Thyroid gland (tissue), 4 donors: Measurements from ENCODE around the gene COX7A2. TPM values are rescaled to one million over a fixed set of nuclear protein-coding genes. Genes with fewer than 3 reads are reported as not detected.

Source experiments
- DNase-seq, 2 donors: peaks; one replicate each; pipeline ENCODE4 v3.0.0-alpha.2; 2019
- H3K27ac ChIP-seq, 3 donors: fragments of 200-600 bp; sonication (generic); 1 replicate in 2 of 3; 2 replicates in 1 of 3; pipeline ENCODE4 v1.5.1; 2016 to 2019; ENCODE audit warnings: mild to moderate bottlenecking in 1 of 3, moderate library complexity in 1 of 3
- H3K27me3 ChIP-seq: fragments of 200-600 bp; sonication (generic); one replicate; pipeline ENCODE4 v1.5.1; 2019
- H3K36me3 ChIP-seq, 2 donors: fragments of 200-600 bp; sonication (generic); one replicate each; pipeline ENCODE4 v1.5.1; 2016 to 2019
- H3K4me1 ChIP-seq, 2 donors: fragments of 200-600 bp; sonication (generic); one replicate each; pipeline ENCODE4 v1.5.1; 2017 to 2019
- H3K4me3 ChIP-seq, 3 donors: fragments of 200-600 bp; sonication (generic); replicated peaks in 1 of 3; 1 replicate in 2 of 3; 2 replicates in 1 of 3; pipeline ENCODE4 v1.5.1; 2016; ENCODE audit warnings: mild to moderate bottlenecking in 1 of 3
- H3K9me3 ChIP-seq: fragments of 200-600 bp; sonication (generic); one replicate; pipeline ENCODE4 v1.5.1; 2017
- CTCF ChIP-seq, 6 experiments: fragments of 200-600 bp in 3 of 6; fragments of 450-650 bp in 3 of 6; sonication (generic) in 3 of 6; IDR thresholded peaks; one replicate each; pipeline ENCODE4 v1.5.1; 2016 to 2019; ENCODE audit warnings: antibody characterized with exemption in 6 of 6, mild to moderate bottlenecking in 2 of 6, inconsistent platforms in 1 of 6, moderate library complexity in 1 of 6
- POLR2A ChIP-seq, 2 donors: fragments of 450-650 bp; IDR thresholded peaks; one replicate each; pipeline ENCODE4 v1.6.1; 2017; ENCODE audit warnings: antibody characterized with exemption in 2 of 2, mild to moderate bottlenecking in 2 of 2, moderate library complexity in 1 of 2
- WGBS, 2 donors: methylation state at CpG; one replicate each; pipeline ENCODE4 v1.1.5; 2017; 5-methylcytosine and 5-hydroxymethylcytosine counted together
- intact Hi-C: fragments of 100-400 bp; cut with DNase I; formaldehyde crosslinking; loops from one replicate; pipeline ENCODE4 v1.15.1; 2023
- total RNA-seq, 4 donors: library from RNA; depleted of rRNA; stranded (reverse); fragments of >200 nt; gene quantifications; one replicate each; pipeline ENCODE4 v1.2.3, GENCODE V29; 2016

The COX7A2 gene
- total RNA-seq, 4 donors from 2014 or later = 136 to 578 (median 341) TPM

- Histone ChIP-seq H3K27ac (peak overlapping the region; percentile 80 to 91 (median 82)), H3K4me1 (peaks cover 16 to 22% of the 10 kb centered on the region in 2 donors), H3K9me3 (no peaks in the 10 kb centered on the region), H3K27me3 (no peaks in the 10 kb centered on the region), H3K36me3 (peaks cover 2 to 10% of the 10 kb centered on the region in 2 donors), H3K4me3 (peak overlapping the region; percentile 68 to 91 (median 83))
- no peak for TF ChIP-seq CTCF (IDR thresholded peaks at IDR 0.05)
- no peak for TF ChIP-seq POLR2A (IDR thresholded peaks at IDR 0.05)
- no peak for DNase-seq
- WGBS, 2 donors = 18 to 21% methylated on average over 15 of the region's 15 CpGs
- intact Hi-C loops = no loop called here
These were observed 523 bp upstream of the COX7A2 start for GRCh38 chr6:75244063-75244584.

- Histone ChIP-seq H3K36me3 (peaks cover 11 to 31% of the 10 kb centered on the region in 2 donors), H3K4me1 (peaks cover 4 to 5% of the 10 kb centered on the region in 2 donors), H3K27me3 (no peaks in the 10 kb centered on the region), H3K27ac (no peak overlapping the region), H3K4me3 (no peak overlapping the region), H3K9me3 (no peaks in the 10 kb centered on the region)
- DNase-seq = no peak
- WGBS, 2 donors = 93% methylated on average over 4 of the region's 4 CpGs
- intact Hi-C loops = no loop called here
- TF ChIP-seq CTCF (IDR thresholded peaks at IDR 0.05) (no peak), POLR2A (IDR thresholded peaks at IDR 0.05) (no peak)
These were observed 7.0 kb downstream of the COX7A2 start for GRCh38 chr6:75236630-75237029.

GRCh38 chr6:75235271-75235670 is 8.3 kb downstream of the COX7A2 start:
- DNase-seq = no peak
- Histone ChIP-seq H3K4me3 (no peak overlapping the region), H3K27me3 (no peaks in the 10 kb centered on the region), H3K9me3 (no peaks in the 10 kb centered on the region), H3K4me1 (no peaks in the 10 kb centered on the region), H3K36me3 (peaks cover 11 to 31% of the 10 kb centered on the region in 2 donors), H3K27ac (no peak overlapping the region)
- TF ChIP-seq CTCF (IDR thresholded peaks at IDR 0.05) = no peak
- TF ChIP-seq POLR2A (IDR thresholded peaks at IDR 0.05) = no peak
- intact Hi-C loops = no loop called here
- WGBS, 2 donors = 84 to 90% methylated on average over 2 of the region's 2 CpGs

- WGBS, 2 donors = 64% methylated on average over 3 of the region's 3 CpGs
- H3K4me3 ChIP-seq = no peak overlapping the region
- no peaks in the 10 kb centered on the region for H3K27me3 ChIP-seq
- peaks cover 11 to 23% of the 10 kb centered on the region in 2 donors for H3K36me3 ChIP-seq
- H3K4me1 ChIP-seq = no peaks in the 10 kb centered on the region
- intact Hi-C loops = no loop called here
- H3K27ac ChIP-seq = no peak overlapping the region
- H3K9me3 ChIP-seq = no peaks in the 10 kb centered on the region
- no peak for TF ChIP-seq CTCF (IDR thresholded peaks at IDR 0.05)
- TF ChIP-seq POLR2A (IDR thresholded peaks at IDR 0.05) = no peak
- no peak for DNase-seq
These were observed 9.3 kb downstream of the COX7A2 start for GRCh38 chr6:75234126-75234865.

- Histone ChIP-seq H3K4me1 (no peaks in the 10 kb centered on the region), H3K36me3 (peaks cover 4 to 15% of the 10 kb centered on the region in 2 donors), H3K9me3 (no peaks in the 10 kb centered on the region), H3K27ac (no peak overlapping the region), H3K27me3 (no peaks in the 10 kb centered on the region), H3K4me3 (no peak overlapping the region)
- intact Hi-C loops = no loop called here
- WGBS, 2 donors = 87 to 88% methylated on average over 4 of the region's 4 CpGs
- TF ChIP-seq CTCF (IDR thresholded peaks at IDR 0.05) = no peak
- no peak for TF ChIP-seq POLR2A (IDR thresholded peaks at IDR 0.05)
- DNase-seq = no peak
These were observed 10.4 kb downstream of the COX7A2 start for GRCh38 chr6:75233092-75233615.
